ENCODE data around the gene NGEF. TPM values are rescaled to one million over a fixed set of nuclear protein-coding genes. Genes with fewer than 3 reads are reported as not detected.

NGEF gene, protein sequence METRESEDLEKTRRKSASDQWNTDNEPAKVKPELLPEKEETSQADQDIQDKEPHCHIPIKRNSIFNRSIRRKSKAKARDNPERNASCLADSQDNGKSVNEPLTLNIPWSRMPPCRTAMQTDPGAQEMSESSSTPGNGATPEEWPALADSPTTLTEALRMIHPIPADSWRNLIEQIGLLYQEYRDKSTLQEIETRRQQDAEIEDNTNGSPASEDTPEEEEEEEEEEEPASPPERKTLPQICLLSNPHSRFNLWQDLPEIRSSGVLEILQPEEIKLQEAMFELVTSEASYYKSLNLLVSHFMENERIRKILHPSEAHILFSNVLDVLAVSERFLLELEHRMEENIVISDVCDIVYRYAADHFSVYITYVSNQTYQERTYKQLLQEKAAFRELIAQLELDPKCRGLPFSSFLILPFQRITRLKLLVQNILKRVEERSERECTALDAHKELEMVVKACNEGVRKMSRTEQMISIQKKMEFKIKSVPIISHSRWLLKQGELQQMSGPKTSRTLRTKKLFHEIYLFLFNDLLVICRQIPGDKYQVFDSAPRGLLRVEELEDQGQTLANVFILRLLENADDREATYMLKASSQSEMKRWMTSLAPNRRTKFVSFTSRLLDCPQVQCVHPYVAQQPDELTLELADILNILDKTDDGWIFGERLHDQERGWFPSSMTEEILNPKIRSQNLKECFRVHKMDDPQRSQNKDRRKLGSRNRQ
- 1.2 and 1.3 TPM in 2 replicates for total RNA-seq

DNA sequence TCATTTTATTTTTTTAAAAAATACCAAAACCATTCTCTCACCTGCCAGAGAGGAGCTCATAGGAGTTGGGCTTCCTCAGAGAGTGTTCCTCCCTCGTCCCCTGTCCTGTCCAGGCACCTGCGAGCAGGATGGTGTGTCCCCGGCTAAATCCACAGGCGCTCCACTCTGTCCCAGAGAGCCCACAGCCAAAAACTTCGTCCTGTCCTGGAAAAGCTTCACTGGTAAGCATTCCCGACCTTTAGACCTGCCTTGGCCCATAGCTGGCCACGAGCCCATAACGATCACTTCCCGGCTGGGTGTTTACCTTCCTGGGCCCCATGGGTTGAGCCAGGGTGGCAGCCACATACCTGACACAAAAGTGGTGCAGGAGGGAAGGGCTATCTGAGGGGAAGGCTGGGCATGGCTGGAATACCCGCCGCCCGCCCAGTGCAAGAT lies at the start of gene NGEF:
Gene NGEF (minus strand): TSS at position 230 of the 435 bp plus-strand sequence. CDS start 38,366 bp downstream, outside the sequence.
- intact Hi-C loops (cut with micrococcal nuclease): no loop called here
- Mint-ChIP-seq H3K4me3 (no peak within 1 kb of the TSS), H3K27ac (no peak within 1 kb of the TSS), H3K27me3 (peaks cover 2% of the 10 kb centered on the region), H3K4me1 (no peaks in the 10 kb centered on the region), H3K36me3 (ENCODE audit: low read depth) (no peaks in the 10 kb centered on the region), H3K9me3 (no peaks in the 10 kb centered on the region)
- DNase-seq: no peak

DNA sequence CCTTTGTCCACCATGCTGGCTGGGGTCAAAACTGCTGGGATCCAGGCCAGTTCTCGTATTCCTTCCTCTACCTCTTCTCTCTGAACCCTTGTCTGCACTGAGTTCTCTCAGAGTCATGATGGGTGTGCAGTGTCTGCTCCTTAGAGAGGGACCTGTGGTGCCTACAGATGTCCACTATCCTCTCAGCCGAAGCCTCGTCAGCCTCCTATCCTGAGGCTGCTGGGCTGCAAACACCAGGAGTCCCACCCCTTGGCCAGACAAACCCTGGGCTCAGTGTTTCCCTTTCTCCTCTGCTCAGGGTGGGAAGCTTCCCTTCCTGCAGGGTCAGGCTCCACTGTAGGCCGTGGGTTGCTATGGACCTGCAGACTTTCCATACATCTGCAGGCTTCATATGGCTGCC lies 49.4 kb upstream of the NGEF start:
- intact Hi-C loops (cut with micrococcal nuclease): loop anchor here (5.0 to 10.0 kb wide), 3 partner anchors 35 to 368 kb away; partner anchors contain the start of gene GIGYF2
- H3K36me3 Mint-ChIP-seq (ENCODE audit: low read depth): peaks cover 29% of the 10 kb centered on the region
- no peak for DNase-seq
- no peaks in the 10 kb centered on the region for H3K27me3 Mint-ChIP-seq
- peak overlapping the region; percentile 95 for H3K4me3 Mint-ChIP-seq
- peaks cover 56% of the 10 kb centered on the region for H3K4me1 Mint-ChIP-seq
- peak overlapping the region; percentile 98 for H3K27ac Mint-ChIP-seq
- peaks cover 4% of the 10 kb centered on the region for H3K9me3 Mint-ChIP-seq

DNA sequence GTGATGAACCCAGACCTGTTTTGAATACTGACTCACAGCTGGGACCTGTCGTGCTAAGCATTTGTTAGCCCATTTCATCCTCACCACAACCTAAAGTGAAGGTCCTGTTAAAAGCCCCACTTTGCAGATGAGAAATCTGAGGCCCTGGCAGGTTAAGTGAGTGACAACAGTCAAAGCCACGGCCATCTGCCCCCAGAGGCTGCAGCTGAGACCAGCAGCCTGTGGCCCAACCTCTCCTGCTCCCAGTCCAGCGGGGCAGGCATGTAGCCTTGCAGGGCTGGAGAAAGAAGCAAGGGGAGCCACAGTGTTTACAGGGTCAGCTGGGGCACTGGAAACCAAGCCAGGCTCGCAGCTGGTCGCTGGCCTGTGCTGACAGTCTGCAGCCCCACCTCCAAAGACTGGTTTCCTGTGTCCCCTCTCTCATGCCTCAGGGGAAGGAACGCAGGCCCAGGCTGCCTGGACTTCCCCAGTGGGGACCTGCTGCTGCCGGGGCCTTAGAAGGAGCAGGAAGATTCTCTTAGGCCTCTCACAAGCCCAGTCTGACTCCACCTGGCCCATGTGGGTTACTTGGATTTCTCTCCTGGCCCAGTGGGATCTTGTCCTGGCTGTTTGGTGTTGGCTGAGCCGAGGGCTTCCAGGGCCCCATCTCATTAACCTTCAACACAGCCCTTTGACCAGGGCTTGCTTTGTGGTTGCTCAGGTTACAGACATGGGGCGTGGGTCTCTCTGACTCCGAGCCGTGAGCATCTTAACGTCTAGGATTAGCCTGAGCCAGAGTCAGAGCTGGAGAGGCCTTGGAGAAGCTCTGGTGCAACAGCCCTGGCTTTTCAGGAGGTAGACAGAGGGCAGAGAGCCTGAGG lies 48.8 kb upstream of the NGEF start:
- peaks cover 50% of the 10 kb centered on the region for H3K4me1 Mint-ChIP-seq
- peaks cover 23% of the 10 kb centered on the region for H3K36me3 Mint-ChIP-seq (ENCODE audit: low read depth)

DNA sequence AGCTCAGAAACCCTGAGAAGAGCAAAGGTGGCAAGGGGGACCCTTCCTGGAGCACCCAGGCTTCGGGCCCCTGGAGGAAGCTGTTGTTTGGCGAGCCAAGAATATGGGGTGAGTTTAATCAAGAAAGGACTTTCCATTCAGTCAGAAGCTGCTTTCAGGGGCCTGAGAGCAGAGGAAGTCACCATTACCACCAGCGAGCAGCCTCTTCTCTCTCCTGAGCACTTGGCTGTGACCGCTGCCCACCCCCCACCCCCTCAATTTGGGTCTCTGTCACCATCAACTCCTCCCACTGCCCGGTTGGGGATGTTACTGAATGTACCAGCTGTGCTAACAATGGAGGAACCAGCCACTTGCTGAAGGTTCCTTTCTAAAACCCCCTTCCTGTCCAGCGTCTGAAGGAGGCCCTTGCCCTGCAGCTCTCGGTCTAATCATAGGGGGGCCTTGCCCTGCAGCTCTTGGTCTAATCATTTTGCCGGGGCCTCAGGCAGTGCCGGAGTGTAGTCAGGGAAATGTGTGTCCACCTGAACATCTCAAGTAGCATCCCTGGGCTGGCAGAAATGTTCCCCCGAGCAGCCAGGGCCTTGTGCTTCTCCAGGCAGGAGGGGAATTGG lies 48.0 kb upstream of the NGEF start:
- intact Hi-C loops (cut with micrococcal nuclease): loop anchor here (1.0 to 10.0 kb wide), 6 partner anchors 19 to 366 kb away; partner anchors contain the start of genes ATG16L1 and GIGYF2
- Mint-ChIP-seq H3K9me3 (no peaks in the 10 kb centered on the region), H3K36me3 (ENCODE audit: low read depth) (peaks cover 17% of the 10 kb centered on the region), H3K4me3 (peak overlapping the region; percentile 95), H3K27me3 (no peaks in the 10 kb centered on the region), H3K27ac (peak overlapping the region; percentile 98), H3K4me1 (peaks cover 46% of the 10 kb centered on the region)
- peak; percentile 71 for DNase-seq

More for the DNA sequence above, 48.8 kb upstream of the NGEF start:
- Mint-ChIP-seq H3K4me3 (peak overlapping the region; percentile 95), H3K27ac (peak overlapping the region; percentile 98), H3K9me3 (no peaks in the 10 kb centered on the region), H3K27me3 (no peaks in the 10 kb centered on the region)
- intact Hi-C loops (cut with micrococcal nuclease): loop anchor here (1.0 to 10.0 kb wide), 6 partner anchors 18 to 367 kb away; partner anchors contain the start of genes ATG16L1 and GIGYF2
- peak; percentile 79 for DNase-seq

DNA sequence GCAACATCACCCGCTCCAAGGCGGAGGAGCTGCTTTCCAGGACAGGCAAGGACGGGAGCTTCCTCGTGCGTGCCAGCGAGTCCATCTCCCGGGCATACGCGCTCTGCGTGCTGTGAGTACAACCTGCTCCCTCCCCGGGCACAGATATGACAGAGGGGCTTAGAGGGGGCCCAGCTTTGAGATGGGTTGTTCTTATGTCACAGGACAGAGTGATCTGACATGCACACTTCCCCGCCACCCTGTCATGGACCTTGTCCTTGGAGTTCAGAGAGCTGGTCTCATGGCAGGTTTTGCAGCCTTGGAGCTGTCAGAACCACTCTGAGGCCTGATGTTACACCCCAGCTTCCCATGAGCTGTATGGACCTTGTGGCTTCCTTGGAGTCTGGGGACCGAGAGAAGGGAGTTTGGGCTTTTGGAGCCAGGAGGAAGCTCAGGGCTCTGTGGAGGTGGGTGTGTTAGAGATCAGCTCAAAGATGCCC lies 47.5 kb upstream of the NGEF start:
- Mint-ChIP-seq H3K27ac (peak overlapping the region; percentile 98), H3K9me3 (no peaks in the 10 kb centered on the region), H3K4me3 (peak overlapping the region; percentile 95), H3K27me3 (no peaks in the 10 kb centered on the region), H3K4me1 (peaks cover 45% of the 10 kb centered on the region), H3K36me3 (ENCODE audit: low read depth) (peaks cover 15% of the 10 kb centered on the region)
- no peak for DNase-seq
- intact Hi-C loops (cut with micrococcal nuclease): loop anchor here (2.0 to 10.0 kb wide), 4 partner anchors 37 to 366 kb away; partner anchors contain the start of gene GIGYF2

DNA sequence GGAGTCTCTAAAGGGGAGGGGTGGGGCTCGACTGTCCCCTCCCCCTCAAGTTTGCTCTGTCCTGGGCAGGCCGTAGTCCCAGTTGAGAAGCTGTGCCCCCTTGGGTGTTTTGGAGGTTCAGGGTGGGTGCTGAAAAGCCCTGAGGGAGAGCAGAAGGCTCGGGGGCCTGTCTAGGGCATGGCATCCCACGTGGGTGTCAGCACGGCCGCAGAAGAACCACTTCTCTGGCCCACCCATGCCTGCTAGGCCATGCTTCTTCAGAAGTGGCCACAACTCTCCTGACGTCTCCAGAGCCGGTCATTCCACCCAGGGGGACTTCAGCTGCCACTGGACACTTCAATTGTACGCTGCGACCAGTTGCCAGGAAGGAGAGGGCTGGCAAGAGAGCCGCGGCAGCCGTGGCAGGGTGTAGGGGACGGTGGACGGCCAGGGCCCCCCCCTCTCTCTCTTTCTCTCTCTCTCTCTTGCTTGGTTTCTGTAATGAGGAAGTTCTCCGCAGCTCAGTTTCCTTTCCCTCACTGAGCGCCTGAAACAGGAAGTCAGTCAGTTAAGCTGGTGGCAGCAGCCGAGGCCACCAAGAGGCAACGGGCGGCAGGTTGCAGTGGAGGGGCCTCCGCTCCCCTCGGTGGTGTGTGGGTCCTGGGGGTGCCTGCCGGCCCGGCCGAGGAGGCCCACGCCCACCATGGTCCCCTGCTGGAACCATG lies 46.9 kb upstream of the NGEF start, which contains the start of gene INPP5D:
Gene INPP5D (plus strand): TSS at position 546 of the 704 bp plus-strand sequence. CDS start 137 bp downstream, at position 683.
- peak within 1 kb of the TSS; percentile 95 for H3K4me3 Mint-ChIP-seq
- H3K27me3 Mint-ChIP-seq: peaks cover 3% of the 10 kb centered on the region
- intact Hi-C loops (cut with micrococcal nuclease): loop anchor here (2.0 to 10.0 kb wide), 5 partner anchors 37 to 365 kb away; partner anchors contain the start of gene GIGYF2
- peaks cover 14% of the 10 kb centered on the region for H3K36me3 Mint-ChIP-seq (ENCODE audit: low read depth)
- peak; percentile 92 for DNase-seq
- peak within 1 kb of the TSS; percentile 98 for H3K27ac Mint-ChIP-seq
- H3K4me1 Mint-ChIP-seq: peaks cover 44% of the 10 kb centered on the region
- no peaks in the 10 kb centered on the region for H3K9me3 Mint-ChIP-seq

DNA sequence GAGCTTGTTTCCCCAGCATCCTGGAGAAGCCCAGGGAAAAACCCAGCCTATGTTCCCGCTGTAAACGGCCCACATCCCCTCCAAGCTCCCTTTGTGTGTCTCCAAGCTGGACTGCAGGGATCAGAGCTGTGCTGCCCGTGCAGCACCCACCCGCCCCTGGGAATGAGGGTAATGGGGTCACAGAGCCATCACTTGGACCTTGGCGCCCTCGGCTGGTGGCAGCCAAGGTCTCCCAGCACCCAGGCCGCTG lies 46.4 kb upstream of the NGEF start:
- Mint-ChIP-seq H3K9me3 (no peaks in the 10 kb centered on the region), H3K36me3 (ENCODE audit: low read depth) (peaks cover 9% of the 10 kb centered on the region), H3K27ac (peak overlapping the region; percentile 98), H3K4me3 (peak overlapping the region; percentile 95), H3K27me3 (peaks cover 7% of the 10 kb centered on the region), H3K4me1 (peaks cover 41% of the 10 kb centered on the region)
- intact Hi-C loops (cut with micrococcal nuclease): loop anchor here (10.0 kb wide), 1 partner anchor 295 kb away; no protein-coding TSS in a partner anchor
- DNase-seq: no peak

DNA sequence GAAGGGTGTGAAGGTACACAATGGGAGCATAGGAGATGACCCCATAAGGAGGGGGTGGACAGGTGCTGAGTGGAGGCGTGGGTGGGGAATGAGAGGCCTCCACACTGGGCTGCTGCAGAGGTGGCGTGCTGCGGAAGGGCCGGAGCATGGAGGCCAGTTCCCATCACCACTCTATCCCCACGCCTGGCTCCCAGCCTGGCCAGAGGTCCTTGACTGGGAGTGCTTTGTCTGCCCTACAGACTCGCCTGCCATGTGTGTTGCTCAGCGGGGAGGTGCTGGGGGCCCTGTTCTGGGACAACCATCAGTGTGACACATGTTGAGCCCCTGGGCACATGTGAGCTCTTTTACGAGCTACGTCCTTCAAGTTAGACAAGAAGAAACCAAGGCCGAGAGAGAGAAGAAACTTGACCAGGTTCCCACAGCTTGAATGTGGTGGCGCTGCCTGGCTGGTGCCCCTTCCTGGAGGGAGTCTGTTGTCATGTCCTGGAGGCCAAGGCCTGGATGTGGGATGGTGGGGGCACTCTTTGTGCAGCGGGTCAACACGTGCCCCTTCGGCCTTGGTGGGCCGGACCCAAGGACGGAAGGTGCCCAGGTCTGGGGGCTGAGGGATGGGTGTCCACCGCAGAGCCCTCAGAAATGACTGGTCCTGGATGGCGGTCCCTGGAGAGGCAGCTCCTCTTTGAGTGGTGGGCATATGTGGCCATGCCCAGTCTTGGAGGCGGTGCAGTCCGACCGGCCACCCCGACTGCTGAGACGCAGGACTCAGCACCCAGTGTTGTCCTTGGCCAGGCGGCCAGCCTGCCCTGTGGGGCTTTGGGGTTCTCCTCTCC lies 45.9 kb upstream of the NGEF start:
- H3K4me3 Mint-ChIP-seq: peak overlapping the region; percentile 66
- H3K27me3 Mint-ChIP-seq: peaks cover 11% of the 10 kb centered on the region
- intact Hi-C loops (cut with micrococcal nuclease): loop anchor here (10.0 kb wide), 1 partner anchor 294 kb away; no protein-coding TSS in a partner anchor
- peaks cover 39% of the 10 kb centered on the region for H3K4me1 Mint-ChIP-seq
- peaks cover 8% of the 10 kb centered on the region for H3K36me3 Mint-ChIP-seq (ENCODE audit: low read depth)
- DNase-seq: no peak
- peak overlapping the region; percentile 98 for H3K27ac Mint-ChIP-seq
- H3K9me3 Mint-ChIP-seq: no peaks in the 10 kb centered on the region

DNA sequence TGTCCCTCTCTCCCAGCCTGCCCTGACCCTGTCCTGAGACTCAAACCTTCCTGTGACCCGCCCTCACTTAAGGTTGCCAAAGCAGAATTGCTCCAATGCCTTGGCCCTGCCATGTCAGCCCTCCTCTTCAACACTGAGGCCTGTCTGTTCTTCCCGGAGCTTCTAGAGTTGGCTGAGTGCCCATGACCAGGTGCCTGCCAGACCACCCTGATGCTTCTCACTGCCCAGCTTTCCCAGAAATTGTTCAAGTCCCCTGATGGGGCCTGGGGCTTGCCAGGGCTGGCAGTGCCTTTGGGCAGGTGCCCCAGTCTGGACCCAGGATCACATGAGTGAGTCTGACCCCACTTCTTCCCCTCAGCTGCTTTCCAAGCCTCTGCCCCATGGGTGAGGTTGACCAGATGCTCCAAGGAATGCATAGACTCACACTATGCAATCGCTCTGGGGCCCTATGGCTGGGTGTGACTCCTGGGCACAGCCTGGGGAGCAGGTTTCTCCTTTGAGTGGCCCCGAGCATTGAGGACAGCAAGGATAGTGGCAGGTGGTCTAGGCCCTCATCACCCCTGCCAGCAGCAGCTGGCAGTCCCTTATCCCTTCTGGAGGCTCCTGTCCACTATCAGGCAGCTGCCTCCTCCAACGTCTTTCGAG lies 44.0 kb upstream of the NGEF start:
- Mint-ChIP-seq H3K36me3 (ENCODE audit: low read depth) (peaks cover 1% of the 10 kb centered on the region), H3K27me3 (peaks cover 24% of the 10 kb centered on the region), H3K9me3 (no peaks in the 10 kb centered on the region), H3K27ac (peak overlapping the region; percentile 7), H3K4me1 (peaks cover 26% of the 10 kb centered on the region), H3K4me3 (no peak overlapping the region)
- DNase-seq: no peak
- intact Hi-C loops (cut with micrococcal nuclease): loop anchor here (10.0 kb wide), 1 partner anchor 292 kb away; no protein-coding TSS in a partner anchor

DNA sequence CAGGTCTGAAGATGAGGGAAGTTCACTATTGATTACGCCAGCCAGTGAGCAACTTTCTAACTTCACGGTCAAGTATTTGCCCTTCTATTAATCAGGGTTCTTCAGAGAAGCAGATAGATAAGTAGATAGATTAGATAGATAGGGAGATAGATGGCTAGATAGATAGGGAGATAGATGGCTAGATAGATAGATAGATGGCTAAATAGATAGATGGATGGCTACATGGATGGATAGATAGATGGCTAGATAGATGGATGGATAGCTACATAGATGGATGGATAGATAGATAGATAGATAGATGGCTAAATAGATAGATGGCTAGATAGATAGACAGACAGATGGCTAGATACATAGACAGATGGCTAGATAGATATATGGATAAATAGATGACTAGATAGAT lies 42.3 kb upstream of the NGEF start:
- Mint-ChIP-seq H3K9me3 (no peaks in the 10 kb centered on the region), H3K36me3 (ENCODE audit: low read depth) (peaks cover 1% of the 10 kb centered on the region), H3K4me1 (peaks cover 14% of the 10 kb centered on the region), H3K27ac (no peak overlapping the region), H3K4me3 (no peak overlapping the region), H3K27me3 (peaks cover 28% of the 10 kb centered on the region)
- no peak for DNase-seq
- intact Hi-C loops (cut with micrococcal nuclease): loop anchor here (10.0 kb wide), 1 partner anchor 291 kb away; no protein-coding TSS in a partner anchor
